NCI-H748 treated with DMSO at 0.1 percent for 48 hours (cell line): ENCODE data around the gene RANBP6.
A peak's percentile ranks its signal among the peaks of the same experiment; 100 is the strongest.
"Not testable (repeated sequence)": the region's sequence is repeated elsewhere in the genome, so short reads cannot be mapped to it uniquely, and the experiment has no call there.

Experiments
- DNase-seq: peaks from one replicate; lab custom pipeline; 2025; lab: John Stamatoyannopoulos, UW

The RANBP6 gene

DNA sequence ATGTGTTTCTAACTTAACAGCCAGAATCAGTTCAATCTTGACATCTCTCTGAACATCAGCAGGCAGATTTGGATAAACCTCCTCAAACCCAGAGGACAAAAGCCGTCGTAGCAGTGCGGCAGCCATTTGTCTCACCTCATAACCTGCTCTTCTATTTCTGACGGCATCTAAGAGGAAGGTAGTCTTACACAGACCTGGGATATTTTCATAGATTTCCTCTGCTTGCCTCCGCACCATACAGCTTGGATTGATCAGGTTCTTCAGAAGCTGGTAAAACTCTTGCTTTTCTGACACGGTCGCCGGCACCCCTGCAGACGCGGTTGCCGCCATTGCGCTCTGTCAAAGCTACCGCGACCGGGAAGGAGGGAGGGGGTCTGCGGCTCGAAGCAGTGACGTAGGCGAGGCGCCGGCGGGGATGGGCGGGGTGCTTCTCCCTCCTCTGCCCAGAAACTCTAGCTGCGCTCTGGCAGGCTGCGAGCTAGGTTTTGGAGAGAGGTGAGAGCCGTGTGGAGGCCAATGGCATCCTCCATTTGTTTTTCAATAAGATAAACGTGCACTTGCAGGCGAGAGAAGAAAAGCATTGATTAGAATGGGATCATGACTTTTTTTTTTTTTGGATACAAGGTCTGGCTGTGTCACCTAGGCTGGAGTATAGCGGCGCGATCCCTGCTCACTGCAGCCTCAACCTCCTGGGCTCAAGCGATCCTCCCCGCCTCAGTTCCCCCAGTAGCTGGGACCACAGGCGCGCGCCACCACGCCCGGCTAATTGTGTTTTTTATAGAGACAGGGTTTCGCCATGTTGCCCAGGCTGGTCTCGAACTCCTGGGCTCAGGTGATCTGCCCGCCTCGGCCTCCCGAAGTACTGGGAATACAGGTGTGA is at the start of gene RANBP6:
TSS of gene RANBP6 (minus strand) at position 347 of the 880 bp plus-strand sequence. CDS start at position 330, 17 bp downstream.
- DNase-seq = peak; percentile 85

DNA sequence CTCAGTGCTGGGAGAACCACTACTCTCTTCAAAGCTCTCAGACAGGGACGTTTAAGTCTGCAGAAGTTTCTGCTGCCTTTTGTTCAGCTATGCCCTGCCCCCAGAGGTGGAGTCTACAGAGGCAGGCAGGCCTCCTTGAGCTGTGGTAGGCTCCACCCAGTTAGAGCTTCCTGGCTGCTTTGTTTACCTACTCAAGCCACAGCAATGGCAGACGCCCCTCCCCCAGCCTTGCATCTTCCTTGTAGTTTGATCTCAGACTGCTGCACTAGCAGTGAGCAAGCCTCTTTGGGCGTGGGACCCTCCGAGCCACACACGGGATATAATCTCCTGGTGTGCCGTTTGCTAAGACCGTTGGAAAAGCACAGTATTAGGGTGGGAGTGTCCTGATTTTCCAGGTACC is 47.7 kb upstream of the RANBP6 start:
- DNase-seq = not testable (repeated sequence)

DNA sequence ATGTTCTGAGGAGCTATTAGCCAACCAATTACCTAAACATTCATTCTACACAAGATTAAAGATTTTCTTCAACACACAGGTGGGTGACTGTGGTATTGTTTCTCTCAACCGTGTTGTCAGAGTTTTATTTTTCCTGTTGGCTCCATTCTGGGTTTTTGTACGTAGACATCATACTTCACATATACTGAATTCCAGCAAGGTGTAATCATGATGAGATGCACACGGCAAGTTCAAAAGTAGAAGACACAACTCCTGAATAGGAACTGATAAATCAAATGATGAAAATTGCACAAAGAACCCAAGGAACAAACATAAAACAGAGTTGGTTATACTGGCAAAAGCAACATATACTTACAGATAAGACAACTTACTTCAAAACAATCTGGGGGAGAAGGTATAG is 40.2 kb upstream of the RANBP6 start:
- DNase-seq = no peak

DNA sequence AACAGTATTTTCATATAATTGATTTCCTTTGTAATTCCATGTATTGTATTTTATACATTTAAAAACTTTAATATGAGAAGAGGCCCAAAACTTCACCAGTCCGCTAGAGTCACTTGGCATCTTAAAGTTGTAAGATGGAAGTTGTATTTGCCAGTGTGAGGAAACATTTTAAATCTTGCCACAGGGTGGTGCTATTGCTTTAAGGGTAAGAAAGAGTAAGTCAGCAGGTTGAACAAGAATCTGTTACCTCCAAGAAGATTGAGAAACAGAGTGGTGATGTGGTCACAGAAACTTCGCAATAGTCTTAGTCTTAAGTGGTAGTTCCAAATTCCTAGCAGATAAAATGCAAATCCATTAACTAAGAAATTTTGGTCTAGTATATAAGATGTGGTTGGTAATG is 39.8 kb upstream of the RANBP6 start:
- DNase-seq = peak; percentile 69

DNA sequence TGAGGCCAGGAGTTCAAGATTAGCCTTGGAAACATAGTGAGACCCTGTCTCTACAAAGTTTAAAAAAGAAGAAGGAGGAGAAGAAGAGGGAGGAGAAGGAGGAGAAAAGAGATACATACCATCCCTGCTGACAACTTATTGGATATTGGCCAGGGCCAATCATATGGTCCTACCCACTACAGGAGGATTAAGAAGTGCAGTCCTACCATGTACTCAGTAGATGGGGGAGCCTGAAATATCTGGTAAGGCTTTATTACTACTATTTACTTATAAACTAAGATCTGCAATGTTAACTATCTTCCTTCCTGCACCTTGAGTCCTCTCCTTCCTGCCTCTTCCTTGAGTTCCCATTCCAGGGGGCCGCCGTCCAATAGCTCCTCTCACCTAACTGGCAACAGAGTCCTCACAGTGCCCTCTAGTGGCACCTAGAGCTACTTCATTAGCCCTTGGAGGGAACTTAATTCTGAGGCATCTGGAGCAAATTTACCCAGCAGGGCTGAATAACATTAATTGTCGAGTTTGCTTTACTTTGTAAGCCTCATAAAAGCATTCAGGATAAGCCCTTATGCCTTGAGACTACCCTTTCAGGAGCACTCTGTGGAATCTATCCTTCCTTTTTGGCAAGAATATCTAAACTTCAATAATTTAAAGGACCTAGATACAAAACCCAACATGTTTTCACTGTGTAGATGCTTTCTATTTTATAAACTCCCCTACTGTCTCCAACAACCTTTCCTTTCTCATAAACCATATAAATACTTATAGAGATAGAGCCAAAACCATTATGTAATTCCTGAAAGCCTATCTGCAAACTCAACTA is 39.1 kb upstream of the RANBP6 start:
- peak; percentile 28 for DNase-seq

DNA sequence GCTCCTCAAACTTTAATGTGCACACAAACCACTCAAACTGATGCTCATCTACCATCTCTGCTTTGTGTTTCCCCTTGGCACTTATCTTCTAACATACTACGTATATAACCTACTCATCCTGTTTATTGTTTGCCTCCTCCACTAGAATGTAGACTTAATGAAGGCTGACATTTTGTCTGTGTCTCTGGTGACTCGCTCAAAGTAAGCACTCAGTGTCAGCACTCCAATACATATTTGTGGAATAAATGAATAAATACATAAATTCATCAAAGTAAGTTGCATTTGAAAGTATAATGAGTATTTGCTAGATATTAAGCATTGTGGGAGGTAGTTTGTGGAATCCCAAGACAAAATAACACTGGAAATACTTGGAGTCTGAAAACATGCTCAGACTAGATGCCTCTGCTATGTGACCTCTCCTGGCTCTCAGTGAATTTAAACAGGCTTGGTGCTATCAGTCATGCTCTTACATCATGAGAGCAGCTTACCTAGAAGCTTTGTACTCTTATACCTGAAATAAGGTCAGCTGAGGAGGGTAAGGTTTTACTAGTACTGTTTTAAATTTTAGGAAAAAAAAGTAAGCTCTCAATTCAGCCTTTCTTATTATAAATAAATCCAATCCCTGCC is 37.0 kb upstream of the RANBP6 start:
- DNase-seq = no peak

DNA sequence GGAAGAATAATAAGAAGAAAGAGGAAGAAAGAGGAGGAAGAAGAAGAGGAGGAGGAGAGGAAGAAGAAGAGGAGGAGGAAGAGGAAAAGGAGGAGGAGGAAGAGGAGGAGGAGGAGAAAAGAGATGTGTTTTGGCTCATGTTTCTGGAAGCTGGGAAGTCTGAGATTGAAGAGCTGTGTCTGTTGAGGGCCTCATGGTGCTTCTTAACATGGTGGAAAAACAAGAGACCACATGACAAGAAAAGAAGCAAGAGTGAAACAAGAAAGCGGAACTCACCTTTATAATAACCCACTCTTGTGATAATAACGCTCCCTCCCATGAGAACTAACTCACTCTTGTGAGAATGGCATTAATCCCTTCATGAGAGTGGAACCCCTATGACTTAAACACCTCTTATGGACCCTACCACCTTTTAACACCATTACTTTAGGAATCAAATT is 36.1 kb upstream of the RANBP6 start:
- DNase-seq = no peak

DNA sequence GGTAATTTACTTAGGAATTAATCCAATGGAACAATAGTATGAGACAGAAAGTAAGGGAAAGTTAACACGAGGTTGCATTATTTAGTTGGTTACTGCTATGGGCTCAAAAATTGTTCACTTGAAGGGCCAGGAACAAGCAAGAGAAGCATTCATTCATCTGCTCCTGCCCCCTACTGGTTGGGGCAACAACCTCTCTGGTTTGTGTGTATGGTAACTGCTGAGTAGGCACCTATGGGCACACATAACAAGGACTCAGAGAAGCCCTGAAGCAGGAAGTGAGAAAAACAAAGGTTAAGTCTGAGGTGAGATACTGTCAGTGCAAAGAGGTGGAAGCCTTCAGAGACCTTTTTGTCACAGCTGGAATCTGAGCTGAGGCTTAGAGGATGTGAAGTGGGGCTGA is 34.4 kb upstream of the RANBP6 start:
- DNase-seq = no peak

DNA sequence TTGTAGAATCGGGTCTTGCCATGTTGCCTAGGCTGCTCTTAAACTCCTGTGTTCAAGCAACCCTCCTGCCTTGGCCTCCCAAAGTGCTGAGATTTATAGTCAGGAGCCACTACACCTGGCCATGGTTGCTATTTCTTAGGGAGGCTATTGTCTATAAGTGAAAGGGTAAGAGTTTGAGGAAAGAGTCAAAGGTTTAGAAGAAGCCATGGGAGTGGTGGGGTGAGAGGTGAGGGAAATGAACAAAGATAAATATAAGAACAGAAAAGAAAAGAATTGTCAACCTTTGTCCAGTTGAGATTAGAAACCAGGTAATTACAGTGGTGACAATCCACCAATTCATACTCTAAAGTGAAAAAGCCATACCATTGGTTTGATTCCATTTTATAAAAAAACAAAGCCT is 32.6 kb upstream of the RANBP6 start:
- no peak for DNase-seq

DNA sequence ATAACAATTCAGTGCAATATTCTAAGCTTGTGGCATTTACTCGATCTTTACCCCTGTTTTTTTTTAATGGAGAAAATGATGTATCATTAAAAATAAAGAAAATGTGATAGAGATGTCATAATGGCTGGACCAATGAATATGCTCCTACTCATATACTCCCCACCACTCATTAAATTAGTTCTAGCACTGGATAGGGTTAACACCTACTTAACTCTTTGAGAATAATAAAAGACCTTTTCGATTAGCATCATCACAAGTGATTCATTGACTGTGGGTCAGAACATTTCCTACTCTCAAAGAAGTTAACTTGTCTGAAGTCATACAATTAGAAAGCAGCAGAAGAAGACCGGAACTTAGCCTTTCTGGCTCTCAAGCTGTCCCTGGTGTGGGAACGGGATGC is 31.6 kb upstream of the RANBP6 start:
- no peak for DNase-seq

DNA sequence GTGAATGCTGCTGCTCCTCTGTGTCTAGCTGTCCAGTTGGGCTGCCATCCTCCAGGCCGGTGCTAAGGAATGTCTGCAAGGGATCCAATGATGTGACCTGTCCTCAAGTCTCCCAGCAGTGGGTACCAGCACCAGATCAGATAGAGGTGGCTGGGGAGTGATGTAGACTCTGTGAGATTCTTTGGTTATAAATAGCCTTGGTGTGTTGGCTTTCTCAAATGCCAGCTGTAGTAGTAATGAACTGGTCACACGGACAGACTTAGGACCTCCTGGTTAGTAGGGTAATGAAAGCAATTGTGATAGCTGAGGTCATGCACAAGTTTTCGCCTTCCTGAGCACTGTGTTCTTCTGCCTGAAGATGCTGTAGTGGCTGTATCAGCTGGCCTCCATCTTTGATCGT is 29.9 kb upstream of the RANBP6 start:
- no peak for DNase-seq

DNA sequence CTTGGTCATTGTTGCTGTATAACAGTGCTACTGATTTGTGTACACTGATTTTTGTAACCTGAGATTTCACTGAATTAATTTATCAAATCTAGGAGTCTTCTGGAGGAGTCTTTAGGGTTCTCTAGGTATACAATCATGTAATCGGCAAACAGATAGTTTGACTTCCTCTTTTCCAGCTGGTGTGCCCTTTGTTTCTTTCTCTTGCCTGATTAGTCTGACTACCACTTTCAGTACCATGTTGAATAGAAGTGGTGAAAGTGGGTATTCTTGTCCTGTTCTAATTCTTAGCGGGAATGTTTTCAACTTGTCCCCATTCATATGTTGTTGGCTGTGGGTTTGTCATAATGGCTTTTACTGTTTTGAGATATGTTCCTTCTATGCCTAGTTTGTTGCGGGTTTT is 24.7 kb upstream of the RANBP6 start:
- no peak for DNase-seq

DNA sequence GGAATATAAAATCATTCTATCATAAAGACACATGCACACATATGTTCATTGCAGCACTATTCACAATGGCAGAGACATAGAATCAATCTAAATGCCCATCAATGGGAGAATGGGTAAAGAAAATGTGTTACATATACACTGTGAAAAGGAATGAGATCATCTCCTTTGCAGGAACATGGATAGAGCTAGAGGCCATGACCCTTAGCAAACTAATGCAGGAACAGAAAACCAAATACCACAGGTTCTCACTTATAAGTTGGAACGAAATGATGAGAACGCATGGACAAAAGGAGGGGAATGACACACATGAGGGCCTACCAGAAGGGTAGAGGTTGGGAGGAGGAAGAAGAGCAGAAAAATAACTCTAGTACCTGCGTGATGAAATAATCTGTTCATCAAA is 21.0 kb upstream of the RANBP6 start:
- DNase-seq = no peak

DNA sequence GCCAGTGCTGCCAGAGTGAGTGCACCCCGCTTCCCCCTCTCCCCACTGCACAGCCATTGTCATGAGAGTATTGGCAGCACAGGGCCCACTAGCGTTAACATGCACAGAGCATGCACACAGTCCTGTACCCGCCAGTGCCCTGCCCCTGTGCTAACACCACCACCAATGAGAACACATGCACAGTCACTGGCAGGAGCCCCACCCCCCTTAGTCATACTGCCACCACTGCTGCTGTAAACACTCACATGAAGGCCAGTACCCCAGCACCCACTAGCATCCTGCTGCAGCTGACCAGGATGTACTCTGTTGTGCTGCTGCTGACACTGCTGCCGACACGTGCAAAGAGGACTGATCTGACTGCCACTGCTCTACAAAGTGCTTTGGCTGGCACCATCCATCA is 19.5 kb upstream of the RANBP6 start:
- no peak for DNase-seq

DNA sequence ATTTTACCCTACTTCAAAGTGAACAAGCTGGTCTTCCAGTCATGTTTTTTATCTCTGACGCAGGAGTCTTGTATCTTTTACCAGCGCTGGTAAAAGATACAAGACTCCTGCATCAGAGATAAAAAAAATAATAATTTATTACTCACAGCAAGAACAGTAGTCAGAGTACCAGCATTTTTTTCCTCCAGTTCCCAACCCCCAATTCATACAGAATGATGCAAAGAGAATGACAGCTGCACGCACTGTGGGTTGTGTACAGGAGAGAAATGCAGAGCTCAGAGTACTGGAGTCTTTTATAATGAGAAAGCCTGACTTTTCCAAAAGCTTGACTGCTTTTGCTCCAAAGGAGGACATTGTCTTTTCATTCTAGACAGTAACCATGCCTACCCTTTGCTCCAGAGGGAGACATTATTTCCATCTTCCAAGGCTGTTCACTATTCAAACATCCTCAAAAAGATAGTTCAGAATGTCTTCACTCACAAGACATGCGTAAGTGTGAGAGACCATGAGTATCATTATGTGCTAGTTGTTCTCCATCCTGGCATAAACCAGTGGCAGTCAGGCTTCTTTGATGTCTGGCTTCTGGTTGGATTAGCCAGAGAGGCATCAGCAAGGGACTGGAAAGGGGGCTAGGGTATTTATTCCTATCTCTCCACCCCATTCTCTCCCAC is 14.3 kb upstream of the RANBP6 start:
- DNase-seq = no peak

DNA sequence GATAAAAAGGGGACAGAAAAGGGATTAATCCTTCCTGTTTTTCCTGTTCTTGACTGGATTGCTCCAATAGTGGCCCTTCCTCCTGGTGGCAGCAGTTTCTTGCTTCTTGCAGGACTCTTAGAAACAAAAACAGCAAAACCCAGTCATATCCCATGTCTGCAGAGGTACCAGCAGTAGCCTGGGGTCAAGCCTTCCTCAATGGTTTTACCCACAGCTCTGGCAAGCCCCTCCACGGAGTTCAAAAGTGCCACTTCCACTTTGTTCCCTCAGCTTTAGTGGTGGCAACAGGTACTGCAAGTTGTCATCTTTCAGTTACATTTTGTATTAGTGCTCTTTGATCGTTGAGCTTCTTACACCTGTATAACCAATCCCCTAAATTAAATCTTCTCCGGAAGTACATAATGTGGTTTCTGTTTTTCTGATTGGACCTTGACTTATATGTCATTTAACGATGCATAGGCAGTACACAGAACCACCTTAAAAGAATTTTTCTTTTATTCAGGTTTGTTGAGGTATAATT is 8.7 kb upstream of the RANBP6 start:
- DNase-seq = peak; percentile 22

DNA sequence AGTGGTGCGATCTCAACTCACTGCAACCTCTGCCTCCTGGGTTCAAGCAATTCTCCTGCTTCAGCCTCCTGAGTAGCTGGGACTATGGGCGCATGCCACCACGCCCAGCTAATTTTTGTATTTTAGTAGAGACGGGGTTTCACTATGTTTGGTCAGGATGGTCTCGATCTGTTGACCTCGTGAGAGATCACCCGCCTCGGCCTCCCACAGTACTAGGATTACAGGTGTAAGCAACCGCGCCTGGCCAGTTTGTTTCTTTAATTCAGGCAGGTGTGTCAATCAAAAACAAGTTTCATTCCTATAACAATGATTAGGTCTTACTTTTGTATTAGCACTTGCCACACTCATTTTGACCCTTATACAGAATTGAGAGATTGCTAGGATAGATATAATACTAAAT is 1.6 kb upstream of the RANBP6 start:
- not testable (repeated sequence) for DNase-seq

DNA sequence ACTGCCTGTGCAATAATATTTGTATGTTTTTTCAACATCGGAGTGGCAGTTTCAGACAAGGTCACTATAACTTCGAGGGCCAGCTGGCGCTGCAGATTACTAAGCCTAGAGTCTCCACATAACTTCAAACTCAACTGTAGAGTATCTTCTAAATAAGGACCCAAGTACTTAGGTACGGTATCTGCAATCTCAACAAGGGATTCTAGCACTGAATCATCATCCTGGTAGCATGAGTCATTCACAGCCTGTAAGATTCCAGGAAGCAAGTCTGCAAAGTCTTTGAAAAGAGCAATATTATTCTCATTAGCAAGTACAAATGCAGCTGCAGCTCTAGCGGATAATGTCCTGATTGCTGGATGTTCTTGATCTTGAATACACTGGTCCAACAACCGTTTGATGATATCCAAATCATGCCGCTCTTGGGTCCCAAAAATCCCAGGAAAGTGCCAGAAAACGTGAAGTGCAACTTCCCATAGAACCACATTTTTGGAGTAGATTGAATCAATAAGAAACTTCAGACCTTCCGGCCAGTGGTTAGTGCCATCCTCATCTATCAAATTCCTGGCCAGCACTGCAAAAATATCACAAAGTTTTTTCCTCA is 654 bp downstream of the RANBP6 start:
- no peak for DNase-seq

DNA sequence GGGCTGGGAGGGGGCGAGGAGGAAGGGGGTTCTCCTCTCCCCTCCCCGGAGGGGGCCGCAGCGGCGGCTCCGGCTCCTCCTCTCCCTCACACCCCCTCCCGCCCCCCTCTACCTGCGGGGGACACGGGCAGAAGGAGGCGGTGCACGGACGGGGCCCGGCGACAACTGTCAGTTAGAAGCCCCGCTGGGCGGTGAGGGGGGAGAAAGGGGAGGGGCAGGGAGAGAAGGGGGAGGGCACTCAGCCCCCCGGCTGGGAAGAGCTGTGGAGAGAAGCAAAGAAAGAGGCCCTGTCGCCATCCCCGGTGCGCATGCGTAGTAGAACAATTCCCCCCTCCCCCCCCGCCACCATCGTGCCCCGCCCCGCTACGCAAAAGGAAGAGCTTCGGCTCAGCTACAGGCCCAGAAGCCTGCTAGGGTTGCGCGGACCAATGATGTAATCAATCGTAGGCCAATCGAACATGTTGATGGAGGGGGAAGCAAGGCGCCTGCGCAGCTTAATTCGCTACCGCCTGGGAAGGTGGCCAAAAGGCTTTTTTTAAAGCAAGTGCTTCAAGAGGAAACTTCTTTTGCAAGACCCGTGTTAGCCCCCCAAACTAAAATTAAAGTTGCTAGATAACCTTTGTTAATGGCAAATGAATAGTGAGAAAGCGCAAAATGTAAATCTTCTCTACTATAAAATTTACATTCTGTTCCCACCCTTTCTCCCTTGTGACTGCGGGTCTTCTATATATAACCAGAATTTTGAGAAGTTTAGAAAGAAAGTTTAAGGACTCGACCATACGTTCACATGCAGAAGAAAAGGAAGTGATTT is 7.0 kb downstream of the RANBP6 start:
- peak; percentile 96 for DNase-seq

DNA sequence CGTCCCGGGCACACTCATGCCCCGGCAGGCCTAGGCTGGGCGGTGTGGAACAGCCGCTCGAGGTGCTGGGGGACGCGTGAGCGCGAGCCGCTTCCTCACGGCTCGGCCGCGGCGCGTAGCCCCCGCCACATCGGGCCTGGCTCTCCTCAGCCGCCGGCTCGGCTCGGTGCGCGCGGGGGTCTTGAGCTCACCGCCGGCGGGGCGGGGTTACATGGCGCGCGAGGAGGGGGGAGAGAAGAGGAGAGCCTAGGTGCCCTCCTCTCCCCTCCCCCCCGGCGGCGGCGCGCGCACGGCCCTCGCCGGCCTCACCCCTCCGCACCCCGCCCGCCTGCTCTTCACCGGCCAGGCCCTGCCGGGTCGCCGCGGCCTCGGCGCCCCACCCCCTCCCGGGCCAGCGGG is 7.7 kb downstream of the RANBP6 start:
- DNase-seq = peak; percentile 77
